Hepatocyte (in vitro differentiated cells): ENCODE results near the gene ALDH1B1. TPM values are rescaled to one million over a fixed set of nuclear protein-coding genes. Genes with fewer than 3 reads are reported as not detected.

Experiments used
- DNase-seq: peaks from one replicate; pipeline ENCODE4 v3.0.0-alpha.2; 2016; ENCODE audit warnings: low spot score
- H2AFZ ChIP-seq: fragments of 200-600 bp; sonication (generic); 2 replicates; pipeline ENCODE4 v1.6.0; 2016; ENCODE audit warnings: antibody characterized with exemption, mild to moderate bottlenecking
- H3K27ac ChIP-seq: fragments of 200-600 bp; sonication (generic); 2 replicates; pipeline ENCODE4 v1.5.1; 2016; ENCODE audit warnings: mild to moderate bottlenecking
- H3K27me3 ChIP-seq: fragments of 200-600 bp; sonication (generic); 2 replicates; pipeline ENCODE4 v1.6.1; 2016
- H3K36me3 ChIP-seq: fragments of 200-600 bp; sonication (generic); replicated peaks from 2 replicates; pipeline ENCODE4 v1.5.1; 2016; ENCODE audit warnings: low read depth; ENCODE audit not compliant: insufficient read depth
- H3K4me1 ChIP-seq: fragments of 200-600 bp; sonication (generic); 2 replicates; pipeline ENCODE4 v1.5.1; 2016; ENCODE audit warnings: mild to moderate bottlenecking, moderate library complexity; ENCODE audit not compliant: insufficient read depth
- H3K4me2 ChIP-seq: fragments of 200-600 bp; sonication (generic); 2 replicates; pipeline ENCODE4 v1.6.0; 2016
- H3K4me3 ChIP-seq: fragments of 200-600 bp; sonication (generic); 2 replicates; pipeline ENCODE4 v1.5.1; 2016; ENCODE audit warnings: mild to moderate bottlenecking
- H3K79me2 ChIP-seq: fragments of 200-600 bp; sonication (generic); 2 replicates; pipeline ENCODE4 v1.6.0; 2017; ENCODE audit warnings: mild to moderate bottlenecking
- H3K9me2 ChIP-seq: fragments of 200-600 bp; sonication (generic); replicated peaks from 2 replicates; pipeline ENCODE4 v1.6.0; 2017; ENCODE audit warnings: mild to moderate bottlenecking; ENCODE audit not compliant: insufficient read depth
- H3K9me3 ChIP-seq: fragments of 200-600 bp; sonication (generic); 2 replicates; pipeline ENCODE4 v1.5.1; 2016; ENCODE audit warnings: low read depth, mild to moderate bottlenecking
- H4K20me1 ChIP-seq: fragments of 200-600 bp; sonication (generic); 2 replicates; pipeline ENCODE4 v1.6.0; 2016; ENCODE audit warnings: mild to moderate bottlenecking; ENCODE audit not compliant: insufficient read depth, poor library complexity, severe bottlenecking
- CTCF ChIP-seq: fragments of 200-600 bp; sonication (generic); IDR thresholded peaks from 2 replicates; pipeline ENCODE4 v1.5.1; 2016; ENCODE audit warnings: antibody characterized with exemption, mild to moderate bottlenecking; ENCODE audit not compliant: poor library complexity
- EZH2 ChIP-seq: fragments of 200-600 bp; sonication (generic); IDR thresholded peaks from 2 replicates; pipeline ENCODE4 v1.6.1; 2016; ENCODE audit warnings: antibody characterized with exemption, mild to moderate bottlenecking, borderline replicate concordance
- EZH2phosphoT487 ChIP-seq: fragments of 200-600 bp; sonication (generic); IDR thresholded peaks from one replicate; pipeline ENCODE4 v1.6.1; 2018; ENCODE audit warnings: antibody characterized with exemption, mild to moderate bottlenecking, low read depth, moderate library complexity; ENCODE audit not compliant: unreplicated experiment, severe bottlenecking
- WGBS: methylation state at CpG from one replicate; pipeline ENCODE4 v1.1.6; 2016; ENCODE audit warnings: low lambda C conversion rate; ENCODE audit errors: missing lambda C conversion rate; 5-methylcytosine and 5-hydroxymethylcytosine counted together
- polyA plus RNA-seq: library from polyadenylated mRNA; unstranded; fragments of >200 nt; fragmentation: Nextera tagmentation; extraction: Ambion mirVana; gene quantifications from 2 replicates; pipeline ENCODE4 v1.2.1, GENCODE V29; 2016
- total RNA-seq: library from RNA; depleted of rRNA; stranded (reverse); fragments of >200 nt; gene quantifications from 2 replicates; pipeline ENCODE4 v1.2.3, GENCODE V29; 2014

Gene ALDH1B1
- total and polyA plus RNA-seq, 2 experiments from 2014 or later, result 30.9 to 45.8 TPM

- Histone ChIP-seq H3K9me3 (no peaks in the 10 kb centered on the region), H3K27ac (no peak overlapping the region), H4K20me1 (no peaks in the 10 kb centered on the region), H3K9me2 (no peaks in the 10 kb centered on the region), H3K4me2 (no peak overlapping the region), H3K27me3 (peaks cover 4% of the 10 kb centered on the region), H2AFZ (no peak overlapping the region), H3K79me2 (no peaks in the 10 kb centered on the region), H3K4me1 (peaks cover 5% of the 10 kb centered on the region), H3K36me3 (no peaks in the 10 kb centered on the region), H3K4me3 (no peak overlapping the region)
- DNase-seq, result no peak
- WGBS, result 77% methylated on average over 2 of the region's 2 CpGs
- TF ChIP-seq EZH2 (no peak), EZH2phosphoT487 (no peak), CTCF (no peak)
Observed at GRCh38 chr9:38347271-38347671, 45.2 kb upstream of the ALDH1B1 start.

GRCh38 chr9:38347946-38348345 is 44.6 kb upstream of the ALDH1B1 start:
- TF ChIP-seq EZH2phosphoT487 (no peak), EZH2 (no peak), CTCF (no peak)
- H3K27ac ChIP-seq, result no peak overlapping the region
- no peak for DNase-seq

GRCh38 chr9:38350529-38350928 is 42.0 kb upstream of the ALDH1B1 start:
- Histone ChIP-seq H3K79me2 (no peaks in the 10 kb centered on the region), H3K36me3 (no peaks in the 10 kb centered on the region), H3K4me1 (peaks cover 9% of the 10 kb centered on the region), H3K9me2 (no peaks in the 10 kb centered on the region), H3K27ac (no peak overlapping the region), H2AFZ (no peak overlapping the region), H3K4me3 (no peak overlapping the region), H3K27me3 (peaks cover 4% of the 10 kb centered on the region), H3K4me2 (no peak overlapping the region), H3K9me3 (no peaks in the 10 kb centered on the region), H4K20me1 (no peaks in the 10 kb centered on the region)
- DNase-seq, result no peak
- TF ChIP-seq EZH2 (no peak), CTCF (no peak), EZH2phosphoT487 (no peak)
- 80% methylated on average over 2 of the region's 2 CpGs for WGBS

More at GRCh38 chr9:38347946-38348345, 44.6 kb upstream of the ALDH1B1 start:
- Histone ChIP-seq H3K9me3 (no peaks in the 10 kb centered on the region), H3K4me3 (no peak overlapping the region), H3K27me3 (peaks cover 4% of the 10 kb centered on the region), H3K9me2 (no peaks in the 10 kb centered on the region), H4K20me1 (no peaks in the 10 kb centered on the region), H2AFZ (no peak overlapping the region), H3K4me2 (no peak overlapping the region), H3K79me2 (no peaks in the 10 kb centered on the region), H3K4me1 (peaks cover 9% of the 10 kb centered on the region), H3K36me3 (no peaks in the 10 kb centered on the region)
- 96% methylated on average over 3 of the region's 3 CpGs for WGBS
